ENCODE data around the gene CDK9. TPM values are rescaled to one million over a fixed set of nuclear protein-coding genes. Genes with fewer than 3 reads are reported as not detected.
"Not testable (repeated sequence)": the region's sequence is repeated elsewhere in the genome, so short reads cannot be mapped to it uniquely, and the experiment has no call there.

Gene CDK9
- total RNA-seq, 2 donors from 2014 or later: 37.2 to 53.3 TPM

GRCh38 chr9:127779136-127779981 lies 6.5 kb upstream of the CDK9 start:
- Histone ChIP-seq H3K9me3 (no peaks in the 10 kb centered on the region), H3K36me3 (no peaks in the 10 kb centered on the region), H3K27ac (peak overlapping the region; percentile 48 to 59), H3K4me1 (peaks cover 0 to 29% of the 10 kb centered on the region in 2 donors), H3K27me3 (no peaks in the 10 kb centered on the region), H3K4me3 (peak overlapping the region in 1 of 2 donors; percentile 32)
- TF ChIP-seq, protein P1, sequence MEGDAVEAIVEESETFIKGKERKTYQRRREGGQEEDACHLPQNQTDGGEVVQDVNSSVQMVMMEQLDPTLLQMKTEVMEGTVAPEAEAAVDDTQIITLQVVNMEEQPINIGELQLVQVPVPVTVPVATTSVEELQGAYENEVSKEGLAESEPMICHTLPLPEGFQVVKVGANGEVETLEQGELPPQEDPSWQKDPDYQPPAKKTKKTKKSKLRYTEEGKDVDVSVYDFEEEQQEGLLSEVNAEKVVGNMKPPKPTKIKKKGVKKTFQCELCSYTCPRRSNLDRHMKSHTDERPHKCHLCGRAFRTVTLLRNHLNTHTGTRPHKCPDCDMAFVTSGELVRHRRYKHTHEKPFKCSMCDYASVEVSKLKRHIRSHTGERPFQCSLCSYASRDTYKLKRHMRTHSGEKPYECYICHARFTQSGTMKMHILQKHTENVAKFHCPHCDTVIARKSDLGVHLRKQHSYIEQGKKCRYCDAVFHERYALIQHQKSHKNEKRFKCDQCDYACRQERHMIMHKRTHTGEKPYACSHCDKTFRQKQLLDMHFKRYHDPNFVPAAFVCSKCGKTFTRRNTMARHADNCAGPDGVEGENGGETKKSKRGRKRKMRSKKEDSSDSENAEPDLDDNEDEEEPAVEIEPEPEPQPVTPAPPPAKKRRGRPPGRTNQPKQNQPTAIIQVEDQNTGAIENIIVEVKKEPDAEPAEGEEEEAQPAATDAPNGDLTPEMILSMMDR (IDR thresholded peaks at IDR 0.05): no peak
- DNase-seq (ENCODE audit: low spot score): no peak

GRCh38 chr9:127780126-127780885 lies 5.5 kb upstream of the CDK9 start:
- no peak overlapping the region for H3K27ac ChIP-seq
- H3K36me3 ChIP-seq: no peaks in the 10 kb centered on the region

DNA sequence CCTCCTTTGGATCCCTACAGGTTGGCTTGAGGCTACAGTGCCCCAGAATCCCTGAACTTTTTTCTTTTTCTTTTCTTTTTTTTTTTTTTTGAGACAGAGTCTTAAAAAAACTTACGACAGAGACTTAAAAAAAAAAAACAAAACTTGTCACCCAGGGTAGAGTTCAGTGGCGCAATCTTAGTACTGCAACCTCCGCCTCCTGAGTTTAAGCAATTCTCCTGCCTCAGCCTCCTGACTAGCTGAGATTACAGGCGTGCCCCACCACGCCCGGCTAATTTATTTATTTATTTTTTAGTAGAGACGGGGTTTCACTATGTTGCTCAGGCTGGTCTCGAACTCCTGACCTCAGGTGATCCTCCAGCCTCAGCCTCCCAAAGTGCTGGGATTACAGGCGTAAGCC lies 4.9 kb upstream of the CDK9 start:
- not testable (repeated sequence) for H3K27ac ChIP-seq; DNase-seq (ENCODE audit: low spot score); H3K4me3 ChIP-seq; H3K36me3 ChIP-seq; H3K9me3 ChIP-seq; H3K27me3 ChIP-seq
- peaks cover 0 to 35% of the 10 kb centered on the region in 2 donors for H3K4me1 ChIP-seq

More at GRCh38 chr9:127780126-127780885, 5.5 kb upstream of the CDK9 start:
- TF ChIP-seq, protein P1 (IDR thresholded peaks at IDR 0.05): no peak
- Histone ChIP-seq H3K27me3 (no peaks in the 10 kb centered on the region), H3K4me3 (no peak overlapping the region), H3K4me1 (peaks cover 0 to 35% of the 10 kb centered on the region in 2 donors), H3K9me3 (no peaks in the 10 kb centered on the region)
- DNase-seq (ENCODE audit: low spot score): no peak

- Histone ChIP-seq H3K27ac (no peak overlapping the region), H3K9me3 (no peaks in the 10 kb centered on the region), H3K36me3 (no peaks in the 10 kb centered on the region), H3K4me1 (peaks cover 0 to 38% of the 10 kb centered on the region in 2 donors), H3K4me3 (no peak overlapping the region), H3K27me3 (no peaks in the 10 kb centered on the region)
- TF ChIP-seq, protein P1 (IDR thresholded peaks at IDR 0.05): no peak
- no peak for DNase-seq (ENCODE audit: low spot score)
These were observed 4.0 kb upstream of the CDK9 start for GRCh38 chr9:127781806-127782205.

DNA sequence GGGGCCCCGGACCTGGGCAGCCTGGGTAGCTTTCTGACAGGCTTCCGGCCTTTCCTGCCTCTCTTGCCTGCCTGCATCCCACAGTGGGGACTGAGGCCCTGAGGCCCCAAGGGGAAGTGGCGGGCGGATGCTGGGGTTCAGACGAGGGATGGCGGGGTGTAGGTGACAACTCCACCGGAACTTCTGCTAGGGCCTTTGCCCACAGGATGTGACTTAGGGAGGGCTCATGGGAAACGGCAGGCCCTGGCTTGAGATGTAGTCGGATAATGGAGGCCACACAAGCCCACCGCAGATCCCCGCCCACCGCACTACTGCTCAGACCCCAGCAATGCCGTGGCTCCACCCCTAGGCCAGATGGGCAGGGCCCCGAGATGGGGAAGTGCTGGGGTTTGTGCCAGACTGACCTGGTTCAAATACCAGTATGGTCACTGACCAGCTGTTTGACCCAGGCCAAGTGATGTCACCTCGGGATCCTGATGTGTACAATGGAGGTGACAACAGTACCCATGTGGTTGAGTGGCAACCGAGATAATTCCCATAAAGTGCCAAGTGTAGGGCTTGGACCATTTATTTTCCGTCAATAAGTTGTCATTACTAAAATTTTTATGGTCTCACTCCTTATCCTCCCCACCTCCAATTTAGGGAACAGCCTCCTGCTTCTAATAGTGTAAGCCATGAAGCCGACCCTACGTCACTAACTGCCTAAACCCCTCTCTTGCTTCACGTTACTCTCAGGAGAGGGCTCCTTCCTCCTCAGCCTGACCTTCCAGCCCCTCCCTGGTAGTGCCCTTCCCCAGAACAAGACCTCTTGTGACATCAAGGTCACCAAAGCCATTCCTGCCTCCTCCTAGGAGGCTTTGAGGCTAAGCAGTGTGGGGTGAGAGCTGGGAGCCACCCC lies 2.5 kb upstream of the CDK9 start:
- peaks cover 13% of the 10 kb centered on the region for H3K36me3 ChIP-seq
- H3K4me3 ChIP-seq: no peak overlapping the region
- no peaks in the 10 kb centered on the region for H3K9me3 ChIP-seq
- H3K27me3 ChIP-seq: no peaks in the 10 kb centered on the region
- no peak for DNase-seq (ENCODE audit: low spot score)
- TF ChIP-seq, protein P1 (IDR thresholded peaks at IDR 0.05): no peak
- H3K4me1 ChIP-seq: peaks cover 0 to 48% of the 10 kb centered on the region in 2 donors
- H3K27ac ChIP-seq: peak overlapping the region; percentile 14 to 37

Data from right atrium auricular region (tissue), 2 donors.